Occipital lobe (tissue), 2 donors: ENCODE measurements around the gene FLNB. TPM values are rescaled to one million over a fixed set of nuclear protein-coding genes. Genes with fewer than 3 reads are reported as not detected.

ENCODE experiments used
- DNase-seq: peaks from one replicate; lab custom pipeline; 2025; lab: John Stamatoyannopoulos, UW
- total RNA-seq: library from RNA; depleted of rRNA; stranded (reverse); fragments of >200 nt; gene quantifications from one replicate; pipeline ENCODE4 v1.2.3, GENCODE V29; 2014

The FLNB gene
- total RNA-seq, 1 donor from 2014 or later = 27.6 TPM

- DNase-seq = no peak
These were observed 195.3 kb downstream of the FLNB start for GRCh38 chr3:58203541-58203940.

- DNase-seq = no peak
These were observed 196.5 kb downstream of the FLNB start for GRCh38 chr3:58204720-58205119.

GRCh38 chr3:58205981-58206380, 197.8 kb downstream of the FLNB start:
- no peak for DNase-seq

GRCh38 chr3:58206406-58207011, 198.3 kb downstream of the FLNB start:
- DNase-seq = peak; percentile 23

GRCh38 chr3:58207954-58208353, 199.7 kb downstream of the FLNB start:
- no peak for DNase-seq

- no peak for DNase-seq
These were observed 201.7 kb downstream of the FLNB start for GRCh38 chr3:58209933-58210332.

GRCh38 chr3:58210761-58211460, 202.7 kb downstream of the FLNB start, which contains the start of gene DNASE1L3:
TSS of gene DNASE1L3 (minus strand) at chr3:58210972. CDS start at chr3:58210906, 66 bp downstream.
- DNase-seq = no peak

GRCh38 chr3:58214484-58215316, 206.5 kb downstream of the FLNB start:
- no peak for DNase-seq

- DNase-seq = no peak
These were observed 207.2 kb downstream of the FLNB start for GRCh38 chr3:58215317-58216025.

GRCh38 chr3:58216496-58217195, 208.4 kb downstream of the FLNB start:
- no peak for DNase-seq

GRCh38 chr3:58217209-58217811, 209.1 kb downstream of the FLNB start:
- peak; percentile 43 for DNase-seq

- DNase-seq = no peak
These were observed 210.7 kb downstream of the FLNB start for GRCh38 chr3:58218904-58219303.

Other genes with a start within 250 kb of the FLNB start
- gene DNASE1L3, start 202.6 kb downstream of the FLNB start, total RNA-seq = 0.94 TPM
- gene ABHD6, start 229.4 kb downstream of the FLNB start, total RNA-seq = 30.1 TPM